ENCODE data around the gene BFSP1. TPM values are rescaled to one million over a fixed set of nuclear protein-coding genes. Genes with fewer than 3 reads are reported as not detected.

BFSP1 gene
- polyA plus RNA-seq, 3 donors: 3.3 to 4.4 (median 3.3) TPM

DNA sequence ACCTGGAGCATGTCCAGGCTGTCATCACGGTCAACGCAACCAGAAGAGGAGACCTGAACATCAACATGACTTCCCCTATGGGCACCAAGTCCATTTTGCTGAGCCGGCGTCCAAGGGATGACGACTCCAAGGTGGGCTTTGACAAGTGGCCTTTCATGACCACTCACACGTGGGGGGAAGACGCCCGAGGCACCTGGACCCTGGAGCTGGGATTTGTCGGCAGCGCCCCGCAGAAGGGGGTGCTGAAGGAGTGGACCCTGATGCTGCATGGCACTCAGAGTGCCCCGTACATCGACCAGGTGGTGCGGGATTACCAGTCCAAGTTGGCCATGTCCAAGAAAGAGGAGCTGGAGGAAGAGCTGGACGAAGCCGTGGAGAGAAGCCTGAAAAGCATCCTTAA lies 49.5 kb downstream of the BFSP1 start:
- DNase-seq (ENCODE audit: extremely low read depth in 1 of 11, low read depth in 9 of 11, low spot score in 4 of 11): no peak

DNA sequence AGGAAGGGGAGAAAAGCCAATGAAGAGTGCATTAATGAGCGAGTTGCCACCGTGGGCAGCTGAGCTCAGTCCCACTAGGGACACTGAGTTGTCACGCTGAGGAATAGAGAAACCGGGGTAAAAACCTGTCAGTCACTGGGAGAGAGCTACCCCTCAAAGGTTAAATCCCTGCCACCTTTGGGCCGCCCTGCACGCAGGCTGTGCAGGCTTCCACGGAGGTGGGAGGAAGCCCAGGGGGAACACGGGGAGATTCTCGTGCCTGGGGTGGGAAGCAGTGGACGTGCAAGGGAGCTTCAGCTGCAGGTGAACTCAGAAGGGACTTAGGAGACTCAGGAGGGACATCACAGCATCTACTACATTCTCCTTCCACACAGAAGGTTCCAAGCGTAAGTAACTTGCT lies 50.5 kb downstream of the BFSP1 start:
- no peak for DNase-seq (ENCODE audit: extremely low read depth in 1 of 11, low read depth in 9 of 11, low spot score in 4 of 11)

DNA sequence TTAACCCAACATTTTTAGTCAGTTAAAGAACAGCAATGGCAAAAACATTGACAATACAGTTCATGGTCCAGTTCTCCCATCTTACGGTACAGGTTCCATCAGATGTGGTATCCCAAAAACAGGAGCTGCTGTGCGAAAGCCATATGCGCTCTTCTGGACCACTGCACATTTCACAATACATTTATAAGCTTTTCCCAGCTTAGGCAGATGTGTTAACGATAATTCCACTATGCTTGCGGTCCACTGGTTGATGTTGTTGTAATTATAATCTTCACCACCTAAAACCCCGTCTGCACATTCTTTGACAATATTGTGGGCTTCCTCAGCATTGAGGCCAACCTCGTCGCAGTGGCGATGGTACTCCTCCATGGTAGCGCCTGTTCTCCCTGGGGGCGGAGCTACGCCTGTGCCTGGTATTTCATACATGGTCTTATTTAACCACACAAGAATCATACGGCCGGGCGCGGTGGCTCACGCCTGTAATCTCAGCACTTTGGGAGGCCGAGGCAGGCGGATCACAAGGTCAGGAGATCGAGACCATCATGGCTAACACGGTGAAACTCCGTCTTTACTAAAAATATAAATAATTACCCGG lies 52.0 kb downstream of the BFSP1 start:
- DNase-seq (ENCODE audit: extremely low read depth in 1 of 11, low read depth in 9 of 11, low spot score in 4 of 11): no peak

DNA sequence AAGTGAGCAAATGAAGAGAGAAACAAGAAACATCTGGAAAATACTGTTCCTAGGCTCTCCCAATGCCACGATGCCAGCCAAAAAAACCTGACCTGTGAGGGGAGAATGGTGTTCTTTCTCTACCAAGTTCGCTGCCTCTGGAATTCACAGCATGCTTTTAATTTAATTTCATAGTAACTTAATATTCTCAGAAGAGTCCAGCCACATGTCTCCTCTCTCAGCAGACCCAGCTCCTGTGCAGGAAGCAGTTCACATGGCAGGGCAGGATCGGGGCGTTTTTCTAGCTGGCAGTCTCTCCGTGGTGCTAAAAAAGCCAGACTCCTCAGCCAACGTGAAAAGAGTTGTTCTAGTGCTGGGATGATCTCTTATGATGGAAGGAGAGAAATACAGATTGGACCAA lies 57.5 kb downstream of the BFSP1 start:
- no peak for DNase-seq (ENCODE audit: extremely low read depth in 1 of 11, low read depth in 9 of 11, low spot score in 4 of 11)

DNA sequence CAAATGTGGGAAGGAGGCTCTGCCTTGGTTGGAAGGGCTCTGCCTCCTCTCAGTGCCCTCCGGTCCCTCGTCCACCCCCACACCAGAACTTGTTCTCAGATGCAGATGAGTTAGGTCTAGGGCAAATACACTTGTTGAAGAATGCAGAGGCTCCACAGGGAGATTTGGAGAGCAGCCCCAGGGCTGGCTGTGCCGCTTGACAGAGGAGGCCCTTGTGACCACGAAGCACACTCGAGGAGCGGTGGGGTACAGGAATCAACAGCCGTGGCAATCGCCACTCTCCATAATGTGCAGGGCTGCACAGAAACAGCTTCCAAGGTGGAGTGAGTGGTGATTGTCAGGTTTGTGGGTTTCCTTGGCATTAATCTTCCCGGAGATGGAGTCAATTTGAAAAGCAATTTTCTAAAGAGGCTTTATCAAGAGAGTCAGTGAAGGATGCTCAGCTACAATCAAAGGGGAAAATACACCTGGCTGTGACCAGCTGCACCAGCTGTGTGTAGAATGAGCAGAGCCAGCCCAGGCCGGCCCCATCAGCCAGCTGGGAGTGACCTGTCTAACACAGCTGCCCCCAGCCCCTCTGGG lies 59.5 kb downstream of the BFSP1 start:
- no peak for DNase-seq (ENCODE audit: extremely low read depth in 1 of 11, low read depth in 9 of 11, low spot score in 4 of 11)

DNA sequence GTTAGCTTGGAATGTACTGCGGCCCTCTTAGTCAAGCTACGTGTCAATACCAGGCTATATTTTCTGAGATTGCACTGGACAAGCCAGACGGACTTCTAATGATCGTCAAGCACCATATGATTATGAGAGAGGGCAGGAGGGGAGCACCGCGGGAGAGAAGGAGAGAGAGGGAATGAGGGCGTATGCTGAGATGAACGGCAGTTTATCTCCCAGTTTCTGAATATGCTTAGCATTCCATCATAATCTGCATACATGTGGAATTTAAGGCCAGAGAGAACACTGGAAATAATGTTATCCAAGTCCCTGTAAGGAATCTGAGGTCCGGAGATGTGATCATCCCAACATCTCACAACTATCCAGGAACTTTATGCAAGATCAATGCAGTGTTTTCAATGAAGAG lies 60.2 kb downstream of the BFSP1 start:
- no peak for DNase-seq (ENCODE audit: extremely low read depth in 1 of 11, low read depth in 9 of 11, low spot score in 4 of 11)

DNA sequence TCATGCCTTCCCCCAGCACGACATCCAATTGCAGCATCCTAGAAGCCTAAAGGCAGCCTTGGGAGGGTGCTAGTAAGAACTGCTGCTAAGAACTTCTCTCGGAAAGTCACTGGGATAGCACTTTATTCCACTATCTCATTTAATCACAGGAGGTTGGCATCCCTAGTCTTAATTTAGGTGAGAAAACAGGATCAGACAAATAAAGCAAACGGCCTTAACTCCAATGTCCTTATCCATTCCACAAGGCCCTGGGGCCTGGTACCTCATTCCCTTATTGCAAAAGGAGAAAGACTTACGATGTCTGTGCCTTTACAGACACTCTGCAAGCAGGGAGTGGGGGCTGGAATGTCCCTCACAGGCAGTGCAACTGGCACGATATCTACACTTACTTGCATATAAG lies 60.7 kb downstream of the BFSP1 start:
- DNase-seq (ENCODE audit: extremely low read depth in 1 of 11, low read depth in 9 of 11, low spot score in 4 of 11): no peak

DNA sequence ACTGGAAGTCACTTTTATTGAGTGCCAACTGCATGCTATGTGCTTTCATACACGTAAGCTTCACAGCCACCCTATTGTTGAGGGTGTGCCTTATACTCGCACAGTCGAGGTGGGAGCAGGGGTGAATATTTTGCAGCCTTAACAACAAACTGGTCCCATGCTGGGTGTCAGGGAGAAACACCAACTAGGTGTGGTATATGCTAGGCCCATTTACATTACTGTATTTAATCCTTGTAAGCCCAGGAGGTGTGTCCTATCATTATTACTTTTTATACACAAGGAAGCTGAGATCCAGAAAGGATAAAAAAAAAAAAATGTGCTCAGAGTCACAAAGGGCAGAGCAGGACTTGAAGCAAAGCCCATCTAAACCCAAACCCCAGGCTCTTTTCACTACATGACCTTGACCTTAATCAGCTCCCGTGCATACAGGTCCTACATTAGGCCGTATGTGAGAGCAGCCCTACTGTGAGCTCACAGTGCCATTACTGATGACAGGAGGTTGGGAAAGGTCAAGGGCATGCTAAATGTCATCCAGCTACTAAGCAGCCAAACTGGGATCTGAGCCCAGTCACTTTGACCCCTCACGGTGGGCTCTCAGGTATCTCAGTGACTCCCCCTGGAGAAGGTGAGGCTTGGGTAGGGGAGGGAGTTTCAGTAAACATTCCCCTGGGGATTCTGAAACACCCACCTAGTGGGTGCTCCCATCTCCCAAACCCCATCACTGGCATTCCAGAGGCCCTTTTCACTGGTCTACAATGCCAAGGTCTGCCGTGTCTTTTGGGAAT lies 61.7 kb downstream of the BFSP1 start:
- no peak for DNase-seq (ENCODE audit: extremely low read depth in 1 of 11, low read depth in 9 of 11, low spot score in 4 of 11)

DNA sequence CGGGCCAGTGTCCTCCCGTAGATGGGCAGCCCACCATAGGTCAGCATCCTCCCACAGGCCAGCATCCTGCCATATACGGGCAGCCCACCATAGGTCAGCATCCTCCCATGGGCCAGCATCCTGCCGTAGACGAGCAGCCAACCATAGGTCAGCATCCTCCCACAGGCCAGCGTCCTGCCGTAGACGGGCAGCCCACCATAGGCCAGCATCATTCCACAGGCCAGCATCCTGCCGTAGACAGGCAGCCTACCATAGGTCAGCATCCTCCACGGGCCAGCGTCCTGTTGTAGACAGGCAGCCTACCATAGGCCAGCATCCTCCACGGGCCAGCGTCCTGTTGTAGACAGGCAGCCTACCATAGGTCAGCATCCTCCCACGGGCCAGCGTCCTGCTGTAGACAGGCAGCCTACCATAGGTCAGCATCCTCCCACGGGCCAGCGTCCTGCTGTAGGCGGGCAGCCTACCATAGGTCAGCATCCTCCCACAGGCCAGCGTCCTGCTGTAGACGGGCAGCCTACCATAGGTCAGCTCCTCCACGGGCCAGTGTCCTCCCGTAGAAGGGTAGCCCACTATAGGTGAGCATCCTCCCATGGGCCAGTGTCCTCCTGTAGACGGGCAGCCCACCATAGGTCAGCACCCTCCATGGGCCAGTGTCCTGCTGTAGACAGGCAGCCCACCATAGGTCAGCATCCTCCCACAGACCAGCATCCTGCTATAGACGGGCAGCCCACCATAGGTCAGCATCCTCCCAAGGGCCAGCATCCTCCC lies 62.9 kb downstream of the BFSP1 start:
- no peak for DNase-seq (ENCODE audit: extremely low read depth in 1 of 11, low read depth in 9 of 11, low spot score in 4 of 11)

DNA sequence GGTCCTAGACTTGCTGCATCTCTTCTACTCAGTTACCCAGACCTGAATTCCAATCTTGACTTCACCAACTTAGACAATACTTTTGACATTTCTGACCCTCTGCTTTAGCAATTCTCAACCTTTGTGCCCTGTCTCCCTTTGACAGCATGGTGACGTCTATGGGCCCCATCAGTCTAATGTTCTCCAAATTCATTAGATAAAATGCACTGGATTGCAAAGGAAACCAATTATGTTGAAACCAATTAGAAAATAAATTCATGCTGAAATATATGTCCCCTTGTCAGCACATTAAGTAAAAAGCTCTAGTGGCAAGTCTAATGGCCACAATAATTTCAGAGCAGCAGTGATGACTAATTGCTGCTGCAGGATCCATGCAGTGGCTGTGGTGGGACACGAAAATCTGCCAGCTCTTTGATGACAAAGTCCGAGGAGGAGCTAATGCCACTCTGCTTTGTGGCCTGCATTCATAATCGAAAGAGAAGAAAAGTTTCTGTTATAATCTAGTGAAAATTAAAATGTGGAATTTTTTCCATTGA lies 64.0 kb downstream of the BFSP1 start:
- no peak for DNase-seq (ENCODE audit: extremely low read depth in 1 of 11, low read depth in 9 of 11, low spot score in 4 of 11)

DNA sequence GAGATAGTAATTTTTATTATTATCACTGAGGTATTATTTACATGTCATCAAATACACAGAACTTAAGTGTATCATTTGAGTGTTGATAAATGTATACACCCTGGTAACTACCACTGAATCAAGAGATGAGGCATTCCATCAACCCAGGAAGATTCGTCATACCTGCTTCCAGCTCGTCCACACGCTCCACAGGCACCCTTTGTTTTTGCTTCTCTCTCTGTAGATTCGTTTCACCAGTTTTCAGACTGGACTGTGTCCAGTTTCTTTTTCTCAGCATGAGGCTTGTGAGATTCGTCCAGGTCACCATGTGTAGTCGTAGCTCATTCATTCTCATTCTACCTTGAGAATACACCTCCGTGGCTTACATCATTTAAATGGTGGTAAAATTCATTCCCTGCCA lies 64.5 kb downstream of the BFSP1 start:
- no peak for DNase-seq (ENCODE audit: extremely low read depth in 1 of 11, low read depth in 9 of 11, low spot score in 4 of 11)

DNA sequence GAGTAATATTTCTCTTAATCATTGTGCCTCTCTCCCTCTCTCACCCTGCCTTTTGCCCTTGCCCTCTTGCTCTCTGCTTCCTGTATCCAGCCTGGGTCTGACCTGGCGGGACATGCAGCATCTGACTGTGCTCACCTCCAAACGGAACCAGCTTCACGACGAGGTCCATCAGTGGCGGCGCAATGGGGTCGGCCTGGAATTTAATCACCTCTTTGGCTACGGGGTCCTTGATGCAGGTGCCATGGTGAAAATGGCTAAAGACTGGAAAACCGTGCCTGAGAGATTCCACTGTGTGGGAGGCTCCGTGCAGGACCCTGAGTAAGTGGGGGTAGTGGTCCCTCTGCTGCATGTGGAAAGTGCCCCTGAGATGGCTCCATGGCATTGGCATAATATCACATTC lies 65.9 kb downstream of the BFSP1 start:
- DNase-seq (ENCODE audit: extremely low read depth in 1 of 11, low read depth in 9 of 11, low spot score in 4 of 11): no peak

DNA sequence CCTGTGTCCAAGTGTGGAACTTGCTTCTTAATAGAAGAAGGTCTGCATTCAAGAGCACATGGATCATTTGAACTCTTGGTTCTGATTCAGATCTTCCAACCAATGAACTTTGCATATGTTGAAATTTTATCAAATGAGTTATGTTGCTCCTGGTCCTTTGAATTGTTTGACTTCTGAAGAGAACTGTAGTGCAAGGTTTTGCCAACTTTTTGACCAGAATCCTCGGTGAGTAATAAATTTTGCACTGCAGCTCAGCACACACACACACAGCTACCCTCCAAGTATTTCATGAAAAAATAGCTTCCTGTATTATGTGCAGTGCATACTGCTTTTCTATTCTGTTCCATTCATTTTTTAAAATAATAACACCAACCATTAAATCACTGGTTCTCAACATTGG lies 67.5 kb downstream of the BFSP1 start:
- no peak for DNase-seq (ENCODE audit: extremely low read depth in 1 of 11, low read depth in 9 of 11, low spot score in 4 of 11)

DNA sequence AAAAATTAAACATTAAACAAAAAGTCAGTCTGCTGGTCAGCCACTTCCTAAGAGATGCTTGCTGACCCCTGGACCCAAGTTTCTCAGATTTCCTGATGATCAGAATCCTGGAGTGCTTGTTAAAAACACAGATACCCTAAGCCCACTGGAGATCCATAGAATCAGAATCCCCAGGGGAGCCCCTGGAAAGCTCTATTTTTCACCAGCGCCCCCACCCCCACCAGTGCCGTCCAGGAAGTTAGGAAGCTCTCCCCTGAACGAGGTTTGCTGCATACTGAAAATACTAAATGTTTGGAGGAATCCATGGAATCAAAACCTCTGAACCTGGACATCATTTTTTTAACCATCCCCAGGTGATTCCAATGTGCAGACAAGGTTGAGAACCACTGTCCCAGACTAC lies 69.2 kb downstream of the BFSP1 start:
- DNase-seq (ENCODE audit: extremely low read depth in 1 of 11, low read depth in 9 of 11, low spot score in 4 of 11): no peak

DNA sequence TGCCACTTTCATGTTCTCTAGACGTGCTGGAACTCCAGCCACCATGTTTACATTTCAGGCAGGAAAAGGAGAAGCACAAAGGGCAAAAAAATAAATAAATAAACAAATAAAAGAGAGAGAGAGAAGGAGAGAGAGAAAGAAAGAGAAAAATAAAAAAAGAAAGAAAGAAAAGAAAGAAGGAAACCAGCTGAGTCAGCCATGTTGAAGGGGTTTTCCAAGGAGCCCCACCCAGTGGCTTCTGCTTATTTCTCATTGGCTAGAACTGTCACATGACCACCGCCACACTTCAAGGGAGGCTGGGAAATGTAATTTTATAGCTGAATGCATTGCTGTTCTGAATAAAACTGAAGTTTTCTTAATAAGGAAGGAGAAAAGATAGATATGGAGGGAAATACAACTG lies 71.1 kb downstream of the BFSP1 start:
- DNase-seq (ENCODE audit: extremely low read depth in 1 of 11, low read depth in 9 of 11, low spot score in 4 of 11): no peak

DNA sequence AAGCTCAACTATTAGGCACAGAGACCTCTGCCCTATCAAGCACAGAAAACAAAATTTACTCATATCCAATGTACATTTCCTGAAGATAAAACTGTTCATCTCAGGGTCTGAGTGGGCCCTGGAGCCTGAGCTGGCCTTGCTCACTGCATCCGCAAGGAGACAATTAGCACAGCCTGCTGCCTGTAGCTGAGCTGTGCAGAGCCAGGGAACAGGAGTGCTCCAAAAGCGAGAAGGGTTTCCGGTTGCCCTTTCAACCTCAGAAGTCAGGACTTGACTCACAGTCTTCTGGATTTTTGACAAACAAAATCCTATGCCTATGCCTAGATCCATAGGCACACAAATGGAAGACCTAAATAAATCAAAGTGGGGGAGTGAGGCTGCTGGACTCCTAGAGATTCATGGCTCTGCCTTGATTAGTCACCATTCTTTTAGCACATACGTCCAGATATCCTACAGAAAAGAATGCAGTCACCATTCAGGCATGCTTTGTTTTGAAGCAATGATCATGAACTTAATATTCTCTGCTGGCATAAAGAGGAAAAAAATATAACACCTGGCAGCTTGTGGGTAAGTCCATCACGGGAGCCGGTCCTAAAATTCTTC lies 73.5 kb downstream of the BFSP1 start:
- no peak for DNase-seq (ENCODE audit: extremely low read depth in 1 of 11, low read depth in 9 of 11, low spot score in 4 of 11)

DNA sequence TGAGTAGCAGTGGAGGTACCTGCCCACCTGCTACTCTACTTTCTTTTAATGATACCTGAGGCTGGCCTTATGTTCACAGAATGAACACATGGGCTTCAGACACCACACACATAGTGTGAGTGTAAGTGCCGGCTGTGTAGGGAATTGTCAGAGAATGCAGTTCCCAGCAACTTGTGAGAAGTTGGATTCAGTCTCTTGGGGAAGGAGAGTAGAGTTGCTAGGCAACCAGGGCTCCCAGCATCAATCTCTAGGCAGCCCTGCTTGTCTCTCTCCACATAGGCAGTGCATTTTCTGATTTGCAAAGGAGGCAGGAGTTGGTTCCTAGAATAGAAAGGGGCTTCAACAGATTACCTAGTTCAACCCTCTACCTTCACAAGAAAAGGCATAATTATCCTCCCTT lies 74.1 kb downstream of the BFSP1 start:
- DNase-seq (ENCODE audit: extremely low read depth in 1 of 11, low read depth in 9 of 11, low spot score in 4 of 11): no peak

DNA sequence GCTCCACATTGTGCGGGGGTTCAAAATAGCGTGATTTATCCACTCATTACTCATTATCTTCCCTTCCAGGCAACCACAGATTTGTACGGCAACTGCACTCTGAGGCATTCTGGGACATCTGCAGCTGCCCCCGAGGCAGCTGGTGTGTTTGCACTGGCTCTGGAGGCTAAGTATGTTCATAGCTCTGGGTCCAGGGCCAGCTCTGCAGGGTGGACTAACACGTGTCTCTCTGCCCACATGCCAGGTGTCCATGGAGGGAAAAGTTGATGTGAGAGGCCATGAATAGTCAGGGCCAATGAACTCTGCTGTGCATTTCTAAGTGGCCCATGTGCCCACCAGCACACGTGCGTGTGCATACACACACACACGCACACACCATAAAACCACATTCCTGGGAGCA lies 74.9 kb downstream of the BFSP1 start:
- no peak for DNase-seq (ENCODE audit: extremely low read depth in 1 of 11, low read depth in 9 of 11, low spot score in 4 of 11)

DNA sequence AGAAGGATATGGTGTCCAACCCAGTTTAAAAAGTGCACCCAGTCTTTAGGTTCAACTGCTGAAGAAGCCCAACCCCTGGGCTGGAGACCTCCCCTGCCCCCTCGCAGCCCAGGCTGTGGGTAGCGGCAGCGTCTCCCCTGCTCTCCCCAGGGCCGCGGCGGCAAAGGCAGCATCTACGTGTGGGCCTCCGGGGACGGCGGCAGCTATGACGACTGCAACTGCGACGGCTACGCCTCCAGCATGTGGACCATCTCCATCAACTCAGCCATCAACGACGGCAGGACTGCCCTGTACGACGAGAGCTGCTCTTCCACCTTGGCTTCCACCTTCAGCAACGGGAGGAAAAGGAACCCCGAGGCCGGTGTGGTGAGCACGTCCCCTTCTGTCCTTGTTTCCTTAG lies 77.6 kb downstream of the BFSP1 start:
- DNase-seq (ENCODE audit: extremely low read depth in 1 of 11, low read depth in 9 of 11, low spot score in 4 of 11): no peak

Data from renal cortex interstitium (tissue), 11 donors.